MCF 10A (cell line): Measurements from ENCODE around the gene MACIR. TPM values are rescaled to one million over a fixed set of nuclear protein-coding genes. Genes with fewer than 3 reads are reported as not detected.

Source experiments
- BruUV-seq: library from RNA; stranded (reverse); fragments of 400-500 nt; replicated peaks from 2 replicates; lab custom pipeline; 2021; lab: Mats Ljungman, UMichigan
- CTCF ChIA-PET: fragments of 300-600 bp; sonication (Branson Sonifier 250); formaldehyde crosslinking; extraction: SDS; loops from one replicate; lab custom pipeline; 2021; ENCODE audit warnings: antibody characterized with exemption, inconsistent platforms; lab: Yijun Ruan, JAX
- POLR2A ChIA-PET: fragments of 300-600, 350-650 bp; sonication (Branson Sonifier 250); formaldehyde crosslinking; extraction: SDS; loops from one replicate; lab custom pipeline; 2020; ENCODE audit warnings: antibody characterized with exemption, inconsistent platforms; lab: Yijun Ruan, JAX
- DNase-seq: peaks from one replicate; pipeline ENCODE4 v3.0.0-alpha.2; 2018; ENCODE audit not compliant: unreplicated experiment
- H3K27ac Mint-ChIP-seq: one replicate; pipeline ENCODE4 v1.8.0; 2022; ENCODE audit warnings: mild to moderate bottlenecking, low read depth, mixed read lengths; ENCODE audit not compliant: unreplicated experiment
- H3K27me3 Mint-ChIP-seq: one replicate; pipeline ENCODE4 v1.8.0; 2022; ENCODE audit warnings: mixed read lengths; ENCODE audit not compliant: insufficient read depth, unreplicated experiment
- H3K36me3 Mint-ChIP-seq: one replicate; pipeline ENCODE4 v1.8.0; 2022; ENCODE audit warnings: mild to moderate bottlenecking, moderate library complexity, mixed read lengths; ENCODE audit not compliant: insufficient read depth, unreplicated experiment
- H3K4me1 Mint-ChIP-seq: one replicate; pipeline ENCODE4 v1.8.0; 2022; ENCODE audit warnings: mixed read lengths; ENCODE audit not compliant: insufficient read depth, unreplicated experiment
- H3K4me3 Mint-ChIP-seq: one replicate; pipeline ENCODE4 v1.8.0; 2022; ENCODE audit warnings: mild to moderate bottlenecking, moderate library complexity, mixed read lengths; ENCODE audit not compliant: unreplicated experiment
- H3K9me3 Mint-ChIP-seq: one replicate; pipeline ENCODE4 v1.8.0; 2022; ENCODE audit warnings: mixed read lengths; ENCODE audit not compliant: unreplicated experiment
- intact Hi-C: fragments of 100-400 bp; cut with micrococcal nuclease; formaldehyde crosslinking; loops from 2 replicates; pipeline ENCODE4 v1.14.1; 2022
- total RNA-seq: library from RNA; stranded (reverse); gene quantifications from 2 replicates; pipeline ENCODE4 v1.2.3, GENCODE V29; 2022
- TF ChIP-seq, protein P1 (sequence below): fragments of 200-600 bp; IDR thresholded peaks from one replicate; pipeline ENCODE4 v1.8.0; 2022; ENCODE audit warnings: antibody characterized with exemption, mild to moderate bottlenecking; ENCODE audit not compliant: unreplicated experiment

Gene MACIR
- total RNA-seq, 1 experiment from 2014 or later: 8.9 TPM

DNA sequence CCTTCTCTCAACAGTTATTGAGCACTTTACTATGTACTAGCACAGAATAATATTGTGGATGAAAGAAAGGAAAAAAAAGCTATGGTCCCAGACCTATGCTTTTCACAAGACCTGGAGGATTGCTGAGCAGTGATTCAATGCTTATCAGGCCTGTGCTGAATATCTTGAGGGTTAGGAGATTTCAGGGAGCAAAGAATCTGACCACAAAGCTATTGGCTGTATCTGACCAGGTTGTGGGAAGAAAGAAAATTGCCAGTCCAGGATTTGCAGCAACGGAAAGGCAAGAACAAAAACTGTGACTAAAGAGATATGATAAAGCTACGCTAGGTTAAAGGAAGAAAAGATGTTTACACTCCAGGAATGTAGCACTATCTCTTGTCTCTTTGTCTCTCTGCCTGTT is 14.9 kb upstream of the MACIR start:
- H3K4me3 Mint-ChIP-seq: no peak overlapping the region
- CTCF ChIA-PET: interaction anchor here (0.7 to 2.3 kb wide), 3 partner anchors 11 to 231 kb away, joined by 3 to 11 read pairs (median 6); no protein-coding TSS in a partner anchor
- intact Hi-C loops: no loop called here

DNA sequence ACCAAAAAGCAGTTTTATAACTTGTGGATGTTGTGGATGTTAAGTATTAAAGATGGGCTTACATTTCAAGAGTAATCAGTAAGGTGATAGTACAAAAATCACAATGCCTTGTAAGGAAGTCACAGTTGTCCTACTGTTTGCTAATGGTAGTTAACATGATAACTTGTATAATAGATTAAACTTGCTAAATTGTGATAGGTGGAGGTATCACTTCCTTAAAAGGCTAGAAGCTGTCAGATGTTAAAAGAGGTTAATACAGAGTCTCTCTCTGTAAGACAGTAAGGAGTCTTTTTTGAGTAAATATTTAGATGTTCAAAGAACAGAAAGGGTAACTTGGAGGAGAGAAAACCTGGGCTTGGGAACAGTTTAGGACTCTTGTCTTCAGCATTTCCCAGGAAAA is 14.2 kb upstream of the MACIR start:
- H3K27ac Mint-ChIP-seq: no peak overlapping the region
- DNase-seq: no peak
- H3K9me3 Mint-ChIP-seq: no peaks in the 10 kb centered on the region
- H3K4me1 Mint-ChIP-seq: no peaks in the 10 kb centered on the region
- H3K27me3 Mint-ChIP-seq: peaks cover 36% of the 10 kb centered on the region
- ChIA-PET POLR2A (no interaction called here), CTCF (interaction anchor here (1.2 kb wide), 1 partner anchor 231 kb away, joined by 6 read pairs; no protein-coding TSS in a partner anchor)
- TF ChIP-seq, protein P1, sequence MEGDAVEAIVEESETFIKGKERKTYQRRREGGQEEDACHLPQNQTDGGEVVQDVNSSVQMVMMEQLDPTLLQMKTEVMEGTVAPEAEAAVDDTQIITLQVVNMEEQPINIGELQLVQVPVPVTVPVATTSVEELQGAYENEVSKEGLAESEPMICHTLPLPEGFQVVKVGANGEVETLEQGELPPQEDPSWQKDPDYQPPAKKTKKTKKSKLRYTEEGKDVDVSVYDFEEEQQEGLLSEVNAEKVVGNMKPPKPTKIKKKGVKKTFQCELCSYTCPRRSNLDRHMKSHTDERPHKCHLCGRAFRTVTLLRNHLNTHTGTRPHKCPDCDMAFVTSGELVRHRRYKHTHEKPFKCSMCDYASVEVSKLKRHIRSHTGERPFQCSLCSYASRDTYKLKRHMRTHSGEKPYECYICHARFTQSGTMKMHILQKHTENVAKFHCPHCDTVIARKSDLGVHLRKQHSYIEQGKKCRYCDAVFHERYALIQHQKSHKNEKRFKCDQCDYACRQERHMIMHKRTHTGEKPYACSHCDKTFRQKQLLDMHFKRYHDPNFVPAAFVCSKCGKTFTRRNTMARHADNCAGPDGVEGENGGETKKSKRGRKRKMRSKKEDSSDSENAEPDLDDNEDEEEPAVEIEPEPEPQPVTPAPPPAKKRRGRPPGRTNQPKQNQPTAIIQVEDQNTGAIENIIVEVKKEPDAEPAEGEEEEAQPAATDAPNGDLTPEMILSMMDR: no peak
- BruUV-seq: no TSS peak
- H3K36me3 Mint-ChIP-seq: no peaks in the 10 kb centered on the region
- intact Hi-C loops: no loop called here
- no peak overlapping the region for H3K4me3 Mint-ChIP-seq

More for the DNA sequence above, 14.9 kb upstream of the MACIR start:
- Mint-ChIP-seq H3K27ac (no peak overlapping the region), H3K4me1 (no peaks in the 10 kb centered on the region), H3K9me3 (no peaks in the 10 kb centered on the region), H3K27me3 (peaks cover 36% of the 10 kb centered on the region), H3K36me3 (no peaks in the 10 kb centered on the region)
- BruUV-seq: no TSS peak
- POLR2A ChIA-PET: no interaction called here
- TF ChIP-seq, protein P1: no peak
- no peak for DNase-seq

DNA sequence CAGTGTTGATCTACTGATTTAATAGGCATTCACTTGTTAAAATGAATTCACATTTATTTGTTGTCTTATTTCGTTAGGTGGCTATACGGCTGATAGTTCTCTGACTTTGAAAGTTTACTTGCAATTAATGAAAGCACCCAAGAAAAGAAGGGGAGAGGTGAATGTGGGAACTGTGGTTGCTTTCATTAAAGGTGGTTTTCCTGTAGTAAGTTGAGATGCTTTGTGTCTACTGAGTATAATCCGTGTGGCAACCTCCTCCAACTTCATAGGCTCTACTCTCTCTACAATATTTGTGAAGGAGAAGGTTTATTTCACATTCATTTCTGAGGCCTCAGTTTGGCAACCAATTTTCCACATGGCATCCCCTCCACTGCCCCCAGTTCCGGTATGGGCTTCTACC is 12.8 kb upstream of the MACIR start:
- Mint-ChIP-seq H3K4me1 (no peaks in the 10 kb centered on the region), H3K27me3 (peaks cover 36% of the 10 kb centered on the region), H3K4me3 (no peak overlapping the region), H3K9me3 (no peaks in the 10 kb centered on the region), H3K27ac (no peak overlapping the region), H3K36me3 (no peaks in the 10 kb centered on the region)
- CTCF ChIA-PET: no interaction called here
- intact Hi-C loops: no loop called here
- POLR2A ChIA-PET: no interaction called here
- no peak for DNase-seq
- TF ChIP-seq, protein P1: no peak
- no TSS peak for BruUV-seq

DNA sequence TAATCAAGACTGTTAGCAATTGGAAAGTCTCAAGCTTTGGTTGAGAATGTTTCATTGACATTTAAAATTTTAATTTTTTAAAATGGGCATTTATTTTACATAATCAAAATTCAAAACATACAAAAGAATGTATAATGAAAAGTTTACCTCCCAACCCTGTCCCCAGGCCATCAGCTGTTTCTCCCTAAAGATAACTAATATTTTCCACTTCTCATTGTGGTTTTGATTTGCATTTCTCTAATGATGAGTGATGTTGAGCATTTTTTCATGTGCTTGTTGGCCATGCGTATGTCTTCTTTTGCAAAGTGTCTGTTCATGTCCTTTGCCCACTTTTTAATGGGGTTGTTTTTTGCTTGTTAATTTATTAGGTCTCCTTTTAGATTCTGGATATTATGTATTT is 11.4 kb upstream of the MACIR start:
- CTCF ChIA-PET: interaction anchor here (0.8 to 1.1 kb wide), 2 partner anchors 12 to 14 kb away, joined by 3 to 7 read pairs; partner anchors contain the start of gene MACIR
- no TSS peak for BruUV-seq
- POLR2A ChIA-PET: interaction anchor here (1.1 kb wide), 2 partner anchors 12 to 127 kb away, joined by 3 to 6 read pairs; partner anchors contain the start of genes GIN1, MACIR and PPIP5K2
- TF ChIP-seq, protein P1: no peak
- no peaks in the 10 kb centered on the region for H3K36me3 Mint-ChIP-seq
- DNase-seq: no peak
- no peak overlapping the region for H3K4me3 Mint-ChIP-seq
- H3K9me3 Mint-ChIP-seq: no peaks in the 10 kb centered on the region
- no peaks in the 10 kb centered on the region for H3K4me1 Mint-ChIP-seq
- H3K27ac Mint-ChIP-seq: no peak overlapping the region
- intact Hi-C loops: no loop called here
- peaks cover 36% of the 10 kb centered on the region for H3K27me3 Mint-ChIP-seq
